GM21381 (cell line): ENCODE results near the gene REEP1.

ENCODE experiments used
- ATAC-seq: cut with Tn5 transposase; IDR thresholded peaks from one replicate; pipeline ENCODE4 v1.9.1; 2021; ENCODE audit warnings: mild to moderate bottlenecking, moderate library complexity; ENCODE audit not compliant: unreplicated experiment

The REEP1 gene

DNA sequence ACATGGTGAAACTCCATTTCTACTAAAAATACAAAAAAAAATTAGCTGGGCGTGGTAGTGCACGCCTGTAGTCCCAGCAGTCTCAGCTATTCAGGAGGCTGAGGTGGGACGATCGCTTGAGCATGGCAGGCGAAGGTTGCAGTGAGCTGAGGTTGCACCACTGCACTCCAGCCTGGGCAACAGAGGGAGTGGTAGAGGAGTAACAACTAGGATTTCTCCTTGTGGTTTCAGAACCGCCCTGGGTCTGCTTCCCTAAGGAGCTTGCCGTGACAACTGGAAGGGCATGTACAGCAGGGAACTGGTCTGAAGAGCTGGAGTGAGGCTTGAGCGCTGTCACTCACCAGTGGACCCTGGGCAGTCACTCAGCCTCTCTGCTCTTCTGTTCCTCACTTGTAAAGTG is 29.1 kb downstream of the REEP1 start:
- no peak for ATAC-seq

DNA sequence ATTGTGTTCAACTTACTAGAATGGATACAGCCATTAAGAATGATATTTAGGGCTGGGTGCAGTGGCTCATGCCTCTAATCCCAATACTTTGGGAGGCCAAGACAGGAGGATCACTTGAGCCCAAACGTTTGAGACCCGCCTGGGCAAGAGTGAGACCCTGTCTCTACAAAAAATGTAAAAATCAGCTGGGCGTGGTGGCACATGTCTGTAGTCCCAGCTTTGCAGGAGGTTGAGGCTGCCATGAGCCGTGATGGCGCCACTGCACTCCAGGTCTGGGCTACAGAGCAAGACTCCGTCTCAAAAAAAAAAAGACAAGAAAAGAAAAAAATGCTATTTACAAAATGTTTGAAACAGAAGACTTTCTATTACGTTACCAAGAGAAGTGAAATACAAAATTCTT is 30.0 kb downstream of the REEP1 start:
- ATAC-seq: no peak

DNA sequence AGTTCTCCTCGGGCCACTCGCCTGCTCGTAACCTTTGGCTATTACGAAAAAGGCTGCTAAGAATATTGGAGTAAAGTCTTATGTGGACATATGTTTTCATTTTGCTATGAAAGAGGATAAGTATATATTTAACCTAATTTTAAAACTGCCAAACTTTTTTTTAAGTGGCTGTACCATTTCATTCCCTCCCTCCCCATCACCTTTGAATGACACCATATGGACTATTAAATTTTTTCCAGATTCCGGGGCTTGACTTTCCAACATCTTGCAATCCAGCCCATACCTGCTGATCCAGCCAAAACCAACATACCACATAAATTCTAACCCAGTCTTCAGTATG is 31.5 kb downstream of the REEP1 start:
- ATAC-seq: no peak

DNA sequence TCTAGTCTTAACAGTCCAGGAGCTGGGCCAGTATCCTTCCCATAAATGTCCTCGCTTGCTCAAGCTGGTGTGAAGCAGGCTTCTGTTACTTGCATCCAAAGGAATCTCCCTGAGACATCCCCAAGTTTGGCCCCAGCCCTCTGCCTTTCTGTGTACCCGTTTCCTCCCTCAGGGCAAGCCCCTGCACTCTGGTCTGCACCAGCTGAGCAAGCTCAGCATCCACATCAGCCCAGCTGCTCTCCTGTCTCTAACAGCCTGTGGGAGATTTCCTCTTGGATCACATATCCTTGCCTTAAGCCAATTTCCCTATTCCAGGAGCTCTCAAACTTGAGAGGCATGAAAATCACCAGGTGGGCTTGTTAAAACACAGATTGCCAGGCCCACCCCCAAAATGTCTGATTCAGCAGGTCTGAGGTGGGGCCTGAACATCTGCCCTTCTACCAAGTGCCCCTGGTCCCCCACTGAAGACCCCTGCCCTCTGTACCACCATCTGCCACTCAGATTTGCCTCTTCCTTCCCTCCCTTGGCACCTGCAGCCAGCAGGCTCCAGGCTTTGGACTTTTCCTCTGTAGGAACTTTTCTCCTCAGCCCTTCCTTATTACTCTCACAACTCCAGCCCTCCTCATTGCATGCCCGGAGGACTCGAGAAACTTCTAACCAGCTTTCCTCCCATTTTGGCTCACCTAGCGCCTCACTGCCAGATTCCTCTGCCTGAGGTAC is 32.1 kb downstream of the REEP1 start:
- no peak for ATAC-seq

DNA sequence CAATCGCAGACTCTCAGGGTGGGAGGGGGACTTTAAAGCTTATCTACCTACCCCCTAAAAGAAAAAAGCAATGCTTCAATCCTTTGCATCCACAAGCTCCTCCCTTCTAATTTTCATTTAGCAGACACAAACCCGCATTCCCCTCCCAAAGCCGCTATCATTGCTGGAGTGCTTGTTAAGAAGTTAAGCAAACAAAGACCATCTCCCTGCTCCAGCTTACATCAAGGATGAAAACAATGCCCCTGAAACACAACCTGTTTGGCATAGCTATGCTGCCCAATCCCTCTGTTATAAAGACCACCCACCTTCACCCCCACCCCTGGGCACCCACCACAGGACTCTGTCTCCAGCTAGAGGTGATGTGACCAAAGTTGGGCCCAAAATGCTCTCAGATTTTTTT is 33.0 kb downstream of the REEP1 start:
- ATAC-seq: no peak

DNA sequence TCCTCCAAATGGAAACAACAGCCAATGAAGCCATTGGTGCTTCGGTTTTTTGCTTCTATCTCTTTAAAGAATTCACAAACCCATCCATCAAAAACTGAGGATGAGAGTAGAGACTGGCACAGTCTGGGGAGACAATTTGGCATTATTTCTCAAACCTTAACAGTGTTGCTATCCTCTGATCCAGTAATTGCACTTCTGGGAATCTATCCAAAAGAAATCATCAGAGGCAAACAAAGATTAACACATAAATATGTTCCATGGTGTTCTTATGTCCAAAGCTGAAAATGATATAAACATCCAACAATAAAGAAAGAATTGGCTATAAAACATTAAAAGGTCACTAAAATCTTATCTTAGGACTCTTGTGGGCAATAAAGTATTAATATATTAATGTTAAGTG is 35.1 kb downstream of the REEP1 start:
- no peak for ATAC-seq

DNA sequence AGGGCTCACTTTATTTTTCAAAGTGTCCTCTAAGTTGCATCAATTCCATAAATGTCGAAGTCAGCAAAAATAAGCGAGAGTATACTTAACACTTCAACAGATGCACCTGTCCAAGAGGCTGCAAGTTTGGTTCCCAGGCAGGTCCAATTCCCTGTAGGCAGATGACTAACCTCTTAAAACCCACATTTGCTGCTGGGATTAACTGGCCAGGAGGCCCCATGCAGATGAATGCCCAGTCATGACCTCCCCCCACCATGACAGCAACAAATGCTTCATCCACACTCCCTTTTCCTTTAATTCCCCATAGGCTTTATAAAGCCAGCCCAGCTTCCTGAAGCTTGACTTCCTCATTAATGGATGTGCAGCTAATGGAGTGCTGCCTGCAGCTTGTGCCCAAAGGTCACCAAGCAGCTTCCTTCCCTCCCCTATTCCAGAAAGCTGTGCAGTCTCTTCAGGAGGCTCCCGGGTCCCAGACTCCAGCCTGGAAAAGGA is 35.7 kb downstream of the REEP1 start:
- ATAC-seq: no peak

DNA sequence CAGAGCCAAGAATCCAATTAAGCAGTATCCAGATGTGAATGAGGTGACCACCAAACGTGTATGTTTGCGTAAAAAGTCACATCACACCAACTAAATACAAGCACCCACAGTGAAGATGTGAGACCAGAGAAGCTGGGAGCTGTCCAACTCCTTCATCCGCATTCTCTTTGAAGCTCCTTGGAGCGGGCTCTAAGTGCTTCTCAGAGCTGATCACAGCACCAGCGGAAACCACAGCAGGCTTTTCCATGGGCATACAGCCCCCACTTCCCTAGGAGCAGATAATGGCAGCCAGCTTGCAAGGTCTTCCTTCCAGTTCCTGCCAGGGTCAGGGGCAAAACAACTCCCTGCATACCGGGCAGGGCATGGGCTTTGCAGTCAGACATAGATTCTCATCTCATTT is 36.4 kb downstream of the REEP1 start:
- no peak for ATAC-seq

DNA sequence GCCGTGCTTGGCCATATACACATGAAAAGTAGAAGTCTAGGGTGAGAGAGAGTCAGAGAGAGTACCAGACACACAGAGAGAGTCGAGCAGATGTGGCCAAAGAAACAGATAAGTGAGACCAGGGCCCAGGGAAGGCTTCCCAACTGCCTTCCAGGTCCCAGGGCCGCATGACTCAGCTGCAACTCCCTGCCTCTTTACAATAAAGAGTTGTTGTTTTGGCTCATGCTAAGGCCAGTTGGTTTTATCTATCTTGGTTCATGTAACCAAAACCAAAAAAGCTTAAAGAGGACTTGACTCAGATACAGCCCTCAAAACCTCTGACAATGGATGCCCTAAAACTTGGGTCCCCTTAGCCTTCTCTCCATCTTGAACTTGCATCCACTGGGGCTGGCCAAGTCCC is 36.9 kb downstream of the REEP1 start:
- ATAC-seq: no peak

DNA sequence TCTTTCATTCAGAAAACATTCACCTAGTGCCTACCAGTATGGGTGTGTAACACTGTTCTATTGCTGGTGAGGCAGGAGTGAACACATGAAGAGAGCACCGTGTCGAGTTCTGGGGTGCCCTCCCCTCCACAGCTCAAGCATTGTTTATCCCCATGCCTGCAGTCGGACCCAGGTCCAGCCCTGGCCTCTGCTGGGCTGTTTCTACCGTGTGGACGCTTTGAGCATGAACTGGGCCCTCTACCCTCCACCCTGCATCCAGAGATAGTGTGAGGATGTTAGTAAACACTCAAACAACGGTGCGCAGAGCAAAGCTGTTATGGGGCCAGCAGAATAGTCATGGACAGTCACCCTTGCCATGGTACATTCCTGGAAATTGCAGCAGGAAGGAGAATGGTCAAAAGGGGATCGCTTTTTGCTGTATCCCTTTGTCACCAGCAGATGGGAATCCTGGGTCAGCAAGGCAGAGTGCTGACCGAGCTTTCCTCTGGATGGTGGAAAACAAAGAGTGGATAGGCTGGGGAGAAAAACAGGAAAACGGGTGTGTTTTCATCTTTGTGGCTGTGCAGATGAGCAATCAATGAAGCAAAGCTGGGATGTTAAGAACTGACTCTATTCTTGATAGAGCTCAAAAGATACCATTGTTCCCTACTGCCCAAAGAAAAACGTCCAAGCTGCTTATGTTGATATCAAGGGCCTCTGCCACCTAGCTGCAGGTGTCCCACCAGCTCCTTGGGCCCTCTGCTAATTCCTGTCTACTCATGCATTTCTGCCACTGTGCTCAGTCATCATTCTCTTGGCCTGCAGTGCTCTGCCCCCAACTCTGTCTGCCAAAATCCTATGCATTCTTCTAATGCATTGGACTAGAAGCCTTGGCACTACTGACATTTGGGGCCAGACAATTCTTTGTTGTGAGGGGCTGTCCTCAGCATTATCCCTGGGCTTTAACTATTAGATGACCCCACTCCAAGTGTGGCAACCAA is 38.7 kb downstream of the REEP1 start:
- no peak for ATAC-seq

DNA sequence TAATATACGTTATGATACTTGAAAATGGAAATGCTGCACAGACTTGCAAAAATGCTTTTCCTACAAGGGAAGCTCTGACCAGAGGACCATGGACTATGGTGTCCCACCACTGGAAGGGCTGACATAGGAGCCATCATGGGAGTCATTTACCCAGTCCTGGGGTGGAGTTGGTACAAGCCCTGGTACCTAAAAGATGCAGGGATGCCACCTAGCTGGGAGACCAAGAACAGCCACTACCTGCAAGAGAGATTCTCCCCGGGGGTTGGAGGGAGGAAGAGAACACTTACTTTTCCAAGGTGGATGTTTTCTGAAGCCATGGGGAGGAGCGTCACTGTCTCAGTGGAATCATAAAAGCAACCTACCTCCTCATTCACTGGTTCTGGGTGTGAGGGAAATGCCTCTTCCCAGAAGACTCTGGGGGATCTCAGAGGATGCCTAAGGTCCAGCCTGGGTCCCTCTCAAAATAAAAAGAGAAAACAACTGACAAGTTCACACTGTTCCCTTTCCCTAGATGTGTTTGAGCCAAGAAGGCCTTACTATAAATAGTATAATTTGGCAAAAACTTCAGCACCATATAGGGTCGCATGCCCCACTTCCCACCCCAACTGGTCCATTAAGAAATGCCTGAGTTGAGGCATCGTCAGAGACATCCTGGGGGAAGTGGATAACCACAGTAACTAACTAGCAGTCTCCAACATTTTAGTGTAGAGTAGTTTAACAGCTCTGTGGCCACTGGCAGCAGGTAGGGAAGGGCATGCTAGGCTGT is 39.9 kb downstream of the REEP1 start:
- ATAC-seq: no peak

DNA sequence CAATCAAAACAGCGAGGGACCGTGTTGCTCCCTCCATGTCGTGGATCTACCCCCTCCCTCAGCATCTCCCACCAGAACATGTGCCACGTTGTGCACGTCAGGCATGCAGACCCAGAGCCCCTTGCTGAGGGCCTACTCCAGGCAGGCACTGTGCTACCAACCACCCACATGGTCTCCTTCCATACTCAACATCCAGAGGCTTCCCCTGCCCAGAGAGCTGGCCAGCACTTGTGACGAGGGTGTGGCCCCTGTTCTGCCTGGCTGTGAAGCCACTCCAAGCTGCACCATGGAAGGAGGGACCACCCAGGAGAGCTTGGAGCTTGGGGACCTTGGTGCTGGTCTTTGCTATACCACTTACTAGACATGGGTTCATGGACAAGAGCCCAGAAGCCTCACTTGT is 40.5 kb downstream of the REEP1 start:
- ATAC-seq: no peak

DNA sequence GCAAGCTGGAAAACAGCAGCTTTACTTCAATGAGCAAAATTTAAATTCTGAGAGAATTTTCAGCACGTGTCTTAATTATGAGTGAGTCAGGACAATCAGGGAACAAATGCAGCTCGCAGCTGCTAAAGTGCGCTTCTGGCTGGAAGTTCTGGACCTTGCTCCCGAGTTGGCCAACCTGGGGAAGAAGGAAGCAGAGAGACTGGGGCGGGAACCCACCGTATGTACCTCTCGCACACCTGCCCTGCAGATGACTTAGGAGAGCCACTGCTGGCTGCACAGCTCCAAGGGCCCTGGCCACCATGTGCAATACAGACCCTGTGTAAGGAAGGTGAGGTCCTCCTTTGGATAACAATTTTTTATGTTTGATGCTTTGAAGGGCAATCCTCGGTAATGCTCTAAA is 42.4 kb downstream of the REEP1 start:
- ATAC-seq: no peak

DNA sequence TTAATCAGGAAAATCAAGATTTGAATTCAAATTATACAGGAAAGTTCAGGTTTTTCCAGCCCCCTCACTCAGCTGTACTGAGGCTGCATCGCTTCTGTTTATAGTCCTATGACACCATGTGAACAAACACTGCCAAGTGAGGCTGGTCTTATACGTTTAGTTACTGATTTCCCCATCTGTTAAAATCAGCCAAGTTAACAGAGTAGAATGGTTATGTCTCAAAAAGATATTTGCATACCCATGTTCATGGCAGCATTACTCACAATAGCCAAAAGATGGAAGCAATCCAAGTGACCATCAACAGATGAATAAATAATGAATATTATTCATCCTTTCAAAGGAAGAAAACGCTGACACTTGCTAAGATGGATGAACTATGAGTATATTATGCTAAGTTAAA is 43.8 kb downstream of the REEP1 start:
- no peak for ATAC-seq

DNA sequence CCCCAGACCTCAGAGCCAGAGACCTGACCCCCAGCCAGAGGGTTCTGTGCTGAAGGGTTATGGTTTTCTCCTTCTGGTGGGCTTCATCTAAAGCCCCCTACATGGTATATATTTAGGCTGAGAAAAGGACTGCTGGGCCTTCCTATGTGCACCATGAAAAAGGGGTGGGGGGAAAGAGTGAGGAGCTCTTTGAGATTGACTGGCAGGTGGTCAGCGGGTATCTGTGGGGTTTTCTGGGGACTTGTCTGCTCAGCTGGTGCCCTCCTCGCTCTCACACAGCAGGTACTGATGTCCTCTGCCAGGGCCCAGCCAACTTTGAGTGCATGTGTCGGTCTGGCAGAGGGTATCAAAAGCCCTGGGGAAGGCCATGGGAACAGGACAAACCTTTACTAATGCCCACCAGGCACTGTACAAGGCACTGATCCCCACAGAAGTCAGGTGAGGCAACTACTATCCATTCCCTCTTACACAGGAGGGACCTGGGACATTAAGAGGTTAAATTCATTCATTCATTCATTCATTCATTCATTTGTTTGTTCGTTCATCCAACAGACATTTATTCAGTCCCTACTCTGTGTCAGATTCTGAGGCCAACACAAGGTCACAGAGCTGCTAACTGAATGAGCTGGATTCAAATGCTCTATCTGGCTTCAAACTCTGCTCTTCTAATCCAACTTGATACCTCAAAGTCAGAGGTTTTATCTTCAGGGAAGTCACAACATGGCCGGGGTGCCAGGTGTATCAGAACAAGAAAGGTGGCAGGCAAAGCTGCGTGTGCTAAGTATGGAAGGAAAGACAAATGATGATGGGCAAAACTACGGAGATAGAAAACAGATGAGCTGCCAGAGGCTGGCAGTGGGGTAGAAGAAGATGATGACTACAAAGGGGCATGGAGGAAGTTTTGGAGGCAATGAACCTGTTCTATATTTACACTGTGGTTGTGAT is 44.6 kb downstream of the REEP1 start:
- ATAC-seq: no peak

DNA sequence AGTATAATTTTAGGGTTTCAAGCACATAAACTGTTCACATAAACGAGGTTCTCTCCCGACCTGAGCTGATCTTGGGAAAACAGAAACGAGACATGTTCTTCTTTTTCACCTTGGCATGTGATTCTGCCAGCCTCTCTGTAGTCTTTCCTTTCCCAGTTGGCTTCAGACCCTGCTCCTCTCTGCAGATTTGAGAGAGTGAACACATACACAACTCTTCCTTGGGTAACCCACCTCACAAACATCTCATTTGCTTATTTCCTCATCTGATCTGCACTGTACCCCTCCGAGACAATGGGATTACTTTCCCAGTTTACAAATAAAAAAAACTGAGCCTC is 46.1 kb downstream of the REEP1 start:
- ATAC-seq: no peak

DNA sequence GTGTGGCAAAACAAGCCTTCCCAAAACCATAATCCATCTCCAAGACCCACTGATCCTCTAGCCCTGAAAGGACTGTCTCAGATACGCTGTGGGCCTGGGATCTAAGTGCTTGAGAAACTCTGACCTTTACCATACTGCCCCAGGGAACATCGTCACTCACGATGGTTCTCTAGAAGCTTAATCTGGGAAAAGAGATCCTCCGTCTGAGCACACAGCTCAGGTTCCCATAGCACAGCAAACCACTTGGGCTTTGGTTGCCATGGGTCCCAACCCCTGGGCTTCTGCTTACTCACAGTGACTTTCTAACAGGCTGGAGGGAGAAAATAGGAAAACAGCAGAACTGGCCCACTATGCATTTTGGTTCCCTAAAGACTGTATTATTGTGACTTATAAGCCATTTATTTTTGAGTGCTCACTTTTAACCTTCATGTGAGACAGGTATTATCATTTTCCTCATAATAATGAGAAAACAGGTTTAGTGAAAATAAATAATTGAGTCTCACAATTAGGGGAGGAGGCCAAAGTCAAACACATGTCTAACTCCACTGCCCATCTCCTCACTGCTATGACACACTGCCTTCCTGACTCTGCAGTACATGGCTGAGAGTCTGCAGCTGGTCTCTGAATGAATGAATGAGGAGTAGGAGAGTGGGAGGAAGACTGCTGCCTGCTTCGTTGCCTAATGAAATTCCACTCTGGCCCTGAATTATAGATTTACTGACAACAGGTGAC is 46.7 kb downstream of the REEP1 start:
- no peak for ATAC-seq

DNA sequence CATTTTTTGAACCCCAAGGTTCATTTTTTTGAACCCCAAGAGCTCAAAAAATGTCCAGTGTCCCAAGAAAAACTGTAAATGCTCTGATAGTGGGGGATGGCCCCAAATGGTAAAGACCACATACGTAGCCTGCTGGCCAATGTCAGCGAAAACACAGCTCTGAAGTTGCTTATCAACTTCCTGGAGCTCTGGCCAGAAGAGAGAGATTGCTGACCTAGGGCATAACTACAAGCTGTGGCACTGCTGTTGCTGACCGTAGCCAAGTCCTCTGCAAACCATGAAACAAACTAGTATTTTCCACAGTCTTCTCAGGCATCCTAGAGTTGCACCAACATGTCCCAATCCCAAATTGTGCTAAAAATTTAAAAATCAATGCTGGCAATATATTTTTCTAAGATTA is 50.9 kb downstream of the REEP1 start:
- ATAC-seq: no peak

DNA sequence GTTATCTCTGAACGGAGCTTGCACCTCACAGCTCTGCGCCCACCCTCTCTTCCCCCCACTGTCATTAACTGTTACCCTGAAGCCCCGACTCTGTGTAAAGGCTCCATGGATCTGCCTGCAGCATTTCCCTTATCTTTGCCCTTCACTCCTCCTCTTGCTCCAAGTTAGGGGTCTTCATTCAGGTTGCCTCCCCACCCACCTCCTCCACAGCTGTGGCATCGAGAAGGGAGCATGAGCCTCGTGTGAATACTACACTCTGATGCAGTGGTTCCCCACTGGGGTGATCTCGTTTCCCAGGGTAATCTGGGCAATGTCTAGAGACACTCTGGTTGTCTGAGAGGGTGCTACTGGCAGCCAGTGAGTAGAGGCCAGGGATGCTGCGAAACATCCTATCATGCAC is 51.4 kb downstream of the REEP1 start:
- no peak for ATAC-seq

DNA sequence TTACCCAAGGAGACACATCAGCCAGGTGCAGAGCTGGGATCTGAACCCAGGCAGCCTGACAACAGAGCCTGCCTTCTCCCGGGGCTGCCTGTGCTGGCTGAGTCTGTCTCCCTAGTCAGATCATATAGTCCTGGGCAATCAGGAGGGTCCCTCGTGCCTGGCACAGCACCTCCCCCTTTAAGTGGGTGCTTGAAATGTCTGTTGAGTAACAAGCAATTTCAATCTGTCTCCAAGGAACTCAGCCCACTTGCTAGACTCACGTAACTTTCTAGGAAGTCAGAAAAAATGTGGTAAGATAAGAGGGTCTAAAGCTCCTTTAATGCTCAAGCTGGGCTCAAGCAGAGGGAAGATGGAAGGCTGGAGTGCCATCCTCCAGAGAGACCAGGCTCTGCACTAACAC is 51.9 kb downstream of the REEP1 start:
- ATAC-seq: no peak
